HG03558 (cell line): ENCODE measurements around the gene ITGB4.

Source experiments
- ATAC-seq: cut with Tn5 transposase; IDR thresholded peaks from one replicate; pipeline ENCODE4 v1.9.1; 2021; ENCODE audit warnings: moderate number of reproducible peaks; ENCODE audit not compliant: unreplicated experiment; ENCODE audit errors: extremely low read depth

The ITGB4 gene

DNA sequence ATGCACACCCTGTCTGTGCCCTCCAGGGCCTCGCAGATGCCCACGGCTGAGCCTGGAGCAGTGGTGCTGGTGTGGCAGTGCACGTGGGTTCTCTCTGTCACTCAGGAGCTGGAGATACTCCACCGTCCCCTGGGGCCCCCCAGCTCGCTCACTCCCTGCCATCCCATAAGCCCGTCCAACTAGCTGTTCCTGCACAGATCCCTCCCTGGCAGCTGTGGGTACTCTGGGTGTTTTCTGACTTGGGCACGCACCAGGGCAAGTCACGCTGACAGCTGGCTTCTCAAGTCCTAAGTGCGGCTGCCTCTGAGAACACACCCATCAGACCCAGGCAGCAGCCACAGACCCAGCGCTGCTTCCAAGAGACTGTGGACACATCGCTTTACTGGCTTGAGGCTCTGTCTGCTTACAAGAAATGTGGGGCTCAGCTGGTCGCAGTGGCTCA is 25.4 kb upstream of the ITGB4 start:
- ATAC-seq, result no peak

DNA sequence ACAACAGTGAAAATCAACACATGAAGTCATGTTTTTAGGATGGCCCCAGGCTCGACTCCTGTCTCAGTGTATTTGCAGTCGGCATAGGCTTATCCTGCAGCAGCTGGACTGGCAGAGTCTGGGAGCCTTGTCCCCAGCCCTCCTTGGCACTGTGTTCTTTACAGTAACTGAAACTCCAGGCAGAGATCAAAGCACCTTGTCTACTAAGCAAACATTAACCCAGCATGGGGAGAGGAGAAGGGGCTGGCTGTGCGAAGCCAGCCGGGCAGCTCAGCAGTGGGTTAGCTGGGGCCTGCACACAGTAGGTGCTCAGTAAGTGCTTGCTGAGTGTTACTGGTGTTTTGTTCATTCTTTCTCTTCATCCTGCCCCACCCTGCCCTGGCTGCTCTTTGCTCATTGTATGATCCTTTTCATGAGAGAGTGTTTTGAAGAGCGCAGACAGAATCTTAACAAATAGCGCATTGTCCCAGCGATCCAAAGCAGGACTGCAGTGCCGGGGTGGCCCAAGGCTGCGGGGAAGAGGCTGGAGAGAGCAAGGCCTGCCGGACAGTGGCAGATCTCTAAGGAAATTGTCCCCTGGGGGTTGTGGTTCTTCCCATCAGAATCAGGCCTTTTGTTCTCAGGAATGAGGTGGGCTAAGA is 23.5 kb upstream of the ITGB4 start:
- no peak for ATAC-seq

DNA sequence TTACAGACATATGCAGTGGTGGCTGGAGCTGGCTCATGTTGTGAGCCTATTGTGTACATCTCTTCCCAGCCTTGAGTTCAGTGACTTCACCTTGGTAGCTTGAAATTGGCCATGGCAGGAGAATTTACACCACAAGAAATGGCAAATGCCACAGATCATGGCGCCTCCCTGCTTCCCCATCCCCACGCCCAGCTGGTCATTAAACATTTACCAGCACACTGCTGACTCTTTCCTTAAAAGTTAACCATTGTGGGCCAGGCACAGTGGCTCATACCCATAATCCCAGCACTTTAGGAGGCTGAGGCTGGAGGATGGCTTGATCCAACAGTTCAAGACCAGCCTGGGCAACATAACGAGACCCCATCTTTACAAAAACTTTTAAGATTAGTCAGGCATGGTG is 22.6 kb upstream of the ITGB4 start:
- ATAC-seq, result no peak

DNA sequence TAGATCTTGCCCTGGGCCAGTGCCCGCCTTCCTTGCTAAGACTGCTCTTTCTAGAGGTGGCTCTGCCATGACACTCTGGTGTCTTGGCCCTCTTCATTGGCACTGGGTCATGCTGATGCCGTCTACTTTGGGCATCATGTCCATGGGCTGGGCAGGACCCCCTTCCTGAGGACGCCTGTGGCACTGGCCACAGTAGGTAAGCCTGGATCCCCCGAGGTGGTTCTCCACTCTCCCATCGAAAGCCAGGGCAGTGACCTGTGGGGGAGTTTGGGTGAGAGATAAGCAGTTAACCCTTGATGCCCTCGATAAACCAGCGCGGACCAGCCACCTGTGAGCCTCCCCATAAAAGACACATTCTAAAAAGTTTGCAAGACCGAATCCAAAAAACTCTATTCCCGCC is 20.0 kb upstream of the ITGB4 start:
- ATAC-seq, result no peak

DNA sequence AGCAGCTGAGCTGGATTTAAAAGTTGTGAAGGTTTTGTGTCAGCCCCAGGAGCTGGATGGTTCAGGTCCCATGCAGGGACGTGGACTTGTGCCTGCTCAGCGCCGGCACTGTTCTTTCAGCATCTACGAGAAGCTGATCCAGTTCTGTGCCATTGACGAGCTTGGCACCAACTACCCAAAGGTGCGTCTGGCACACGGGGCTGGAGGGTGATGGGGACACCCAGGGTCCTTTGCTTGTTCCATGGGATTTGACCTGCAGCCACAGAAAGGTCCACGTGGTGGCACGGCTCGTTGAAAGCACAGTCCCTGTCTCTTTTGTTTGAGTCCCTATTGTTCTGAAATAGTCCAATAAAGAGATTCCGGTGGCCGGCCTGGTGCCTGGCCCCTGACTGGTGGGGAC is 18.1 kb upstream of the ITGB4 start:
- no peak for ATAC-seq

DNA sequence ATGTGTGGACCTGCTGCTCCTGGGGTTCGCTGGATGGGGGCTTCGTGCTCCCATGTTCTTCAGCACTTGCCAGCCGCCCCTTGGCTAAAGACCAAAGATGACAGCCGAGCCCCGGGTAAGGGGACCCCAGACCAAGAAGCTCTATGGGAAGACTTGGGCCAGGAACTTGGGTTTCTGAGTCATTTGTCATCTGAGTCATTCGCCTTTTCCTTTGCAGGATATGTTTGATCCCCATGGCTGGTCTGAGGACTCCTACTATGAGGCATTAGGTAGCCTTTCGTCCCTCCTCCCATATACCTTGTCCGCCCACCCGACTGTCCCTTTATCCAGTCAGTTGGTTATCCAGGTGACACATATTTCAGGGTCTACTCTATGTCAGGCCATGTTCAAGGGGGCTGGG is 17.7 kb upstream of the ITGB4 start:
- no peak for ATAC-seq

DNA sequence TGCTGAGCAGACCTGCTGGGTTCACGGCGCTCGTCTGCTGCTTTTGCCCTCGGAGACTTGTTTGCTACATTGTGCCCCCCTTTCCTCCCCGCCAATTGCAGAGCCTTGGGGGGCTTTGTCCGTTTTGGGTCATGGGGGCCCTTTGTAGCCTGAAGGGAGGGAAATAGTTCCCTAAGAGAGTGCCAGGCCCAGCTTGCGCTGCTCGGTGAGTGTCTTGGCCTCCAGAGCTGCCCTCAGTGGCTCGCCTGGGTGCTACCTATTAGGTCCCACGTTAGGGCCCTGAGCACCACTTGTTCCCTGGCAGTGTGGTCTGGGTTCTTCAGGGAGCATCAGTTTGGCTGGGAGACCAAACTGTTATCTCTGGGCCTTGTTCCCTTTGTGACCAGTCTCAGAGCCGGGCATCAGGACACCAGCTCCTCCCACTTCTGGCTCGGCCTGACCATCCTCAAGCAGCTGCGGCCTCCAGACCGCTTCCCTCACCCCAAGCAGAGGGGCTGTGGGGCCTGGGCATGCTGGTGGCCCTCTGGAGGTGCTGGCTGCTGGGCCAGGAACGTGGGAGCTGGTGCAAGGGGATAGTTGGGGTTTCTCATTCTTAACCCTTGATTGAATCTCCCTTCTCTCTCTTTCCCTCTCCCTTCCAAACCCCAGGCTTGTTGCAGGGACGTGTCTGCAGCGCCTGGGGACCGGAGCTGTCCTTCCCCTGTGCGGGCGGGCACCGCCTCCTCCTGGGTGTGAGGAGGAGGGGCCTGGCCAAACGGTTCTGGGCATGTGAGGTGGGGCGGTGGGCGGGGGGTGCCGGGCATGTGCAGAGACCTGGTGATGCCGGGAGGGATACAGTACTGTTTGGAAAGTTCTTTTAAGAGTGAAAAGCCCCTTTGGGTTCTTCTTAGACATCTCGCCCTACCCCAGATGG is 16.0 kb upstream of the ITGB4 start:
- ATAC-seq, result no peak

DNA sequence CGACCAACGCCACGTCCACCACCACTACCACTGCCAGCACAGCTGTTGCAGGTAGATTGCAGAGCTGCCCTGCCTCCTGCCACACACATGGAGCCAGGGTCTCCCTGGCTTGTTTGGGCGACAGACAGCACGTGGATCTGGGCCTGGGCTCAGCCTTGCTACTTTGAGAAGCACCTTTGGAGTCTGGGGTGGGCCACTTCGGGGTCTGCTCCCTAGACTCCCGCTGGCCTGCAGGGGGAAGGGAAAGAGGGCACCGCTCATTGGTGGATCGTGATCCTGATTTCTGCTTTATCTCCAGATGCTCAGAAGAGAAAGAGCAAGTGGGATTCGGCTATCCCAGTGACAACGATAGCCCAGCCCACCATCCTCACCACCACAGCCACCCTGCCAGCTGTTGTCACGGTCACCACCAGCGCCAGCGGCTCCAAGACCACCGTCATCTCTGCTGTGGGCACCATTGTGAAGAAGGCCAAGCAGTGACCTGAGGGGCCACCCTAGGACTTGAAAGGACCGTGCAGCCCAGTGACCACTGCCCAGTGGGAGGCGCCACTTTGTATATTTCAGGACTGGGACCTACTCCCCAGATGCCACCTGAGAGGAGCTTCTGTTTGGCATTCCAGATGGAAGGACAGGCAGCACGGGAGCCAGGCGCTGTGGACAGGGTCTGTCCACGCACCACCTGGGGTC is 15.1 kb upstream of the ITGB4 start:
- ATAC-seq, result no peak

DNA sequence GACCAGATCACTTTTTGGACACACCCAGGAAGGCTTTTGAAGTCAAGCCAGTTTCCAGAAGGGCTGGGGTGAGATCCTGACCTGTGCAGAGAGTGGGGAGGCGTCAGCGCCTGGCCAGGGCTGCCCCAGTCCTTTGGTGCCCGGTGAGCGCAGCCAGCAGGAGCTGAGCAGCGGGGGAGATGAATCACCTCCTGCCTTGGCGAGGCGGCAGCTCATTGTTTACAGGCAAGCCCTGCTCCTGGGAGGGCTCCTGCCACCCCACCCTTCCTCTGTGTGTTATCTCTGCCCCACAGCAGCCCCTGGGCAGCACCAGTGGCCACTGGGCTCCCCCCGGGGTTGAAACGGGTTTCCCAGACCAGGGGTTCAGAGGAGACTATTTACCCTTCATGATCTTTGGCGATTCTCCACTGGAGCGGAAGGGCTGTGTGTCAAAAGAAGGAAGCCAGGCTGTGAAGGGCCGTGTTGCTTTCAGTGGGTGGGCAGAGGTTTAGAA is 14.1 kb upstream of the ITGB4 start:
- no peak for ATAC-seq

DNA sequence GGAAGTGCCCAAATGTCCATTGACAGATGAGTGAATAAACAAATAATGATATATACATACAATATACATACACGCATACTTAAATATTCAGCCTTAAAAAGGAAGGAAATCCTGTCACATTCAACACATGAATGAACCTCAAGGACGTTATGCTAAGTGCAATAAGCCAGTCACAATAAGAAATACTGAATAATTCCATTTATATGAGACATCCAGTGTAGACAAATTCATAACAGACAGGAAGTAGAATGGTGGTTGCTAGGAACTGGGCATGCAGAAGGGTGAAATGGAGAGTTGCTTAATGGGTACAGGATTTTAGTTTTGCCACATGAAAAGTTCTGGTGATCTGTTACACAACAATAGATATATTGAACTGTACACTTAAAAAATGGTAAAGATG is 8.8 kb upstream of the ITGB4 start:
- ATAC-seq, result no peak

DNA sequence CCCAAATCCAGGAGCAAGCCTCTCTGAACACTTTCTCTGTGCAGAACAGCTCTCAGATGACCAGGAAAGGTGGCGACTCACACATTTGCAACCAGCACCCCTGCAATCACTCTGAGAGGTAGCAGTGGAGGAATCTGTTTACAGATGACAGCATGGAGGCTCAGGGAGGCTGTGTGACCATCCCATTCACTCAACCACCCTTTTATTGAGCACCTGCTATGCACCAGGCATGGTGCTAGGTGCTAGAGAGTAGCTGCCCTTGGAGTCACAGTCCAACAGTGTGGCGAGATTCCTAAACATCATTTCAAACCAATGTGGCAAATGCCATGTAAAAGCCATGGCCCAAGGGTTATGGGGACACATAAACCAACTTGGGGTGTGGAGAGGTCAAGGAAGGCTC is 1.5 kb upstream of the ITGB4 start:
- ATAC-seq, result no peak

DNA sequence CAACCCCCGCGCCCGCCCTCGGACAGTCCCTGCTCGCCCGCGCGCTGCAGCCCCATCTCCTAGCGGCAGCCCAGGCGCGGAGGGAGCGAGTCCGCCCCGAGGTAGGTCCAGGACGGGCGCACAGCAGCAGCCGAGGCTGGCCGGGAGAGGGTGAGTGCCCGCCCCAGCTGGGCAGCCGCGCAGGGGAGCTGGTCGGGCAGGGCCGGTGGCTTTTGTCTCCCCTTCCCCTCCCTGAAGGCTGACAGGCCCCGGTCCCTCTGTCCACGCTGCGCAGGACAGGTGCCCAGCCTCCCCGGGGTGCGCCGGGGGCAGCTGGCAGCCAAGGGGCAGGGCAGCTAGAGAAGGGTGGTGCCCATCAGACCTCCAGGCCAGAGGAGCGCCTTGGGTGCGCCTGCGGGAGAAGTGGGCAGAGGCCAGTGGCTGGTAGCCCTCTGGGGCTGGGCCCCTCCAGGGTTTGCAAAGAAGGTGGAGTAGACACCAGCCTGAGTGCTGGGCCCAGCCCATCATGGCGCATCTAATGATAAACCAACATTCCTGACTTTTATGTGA is 278 bp downstream of the ITGB4 start:
- ATAC-seq, result no peak

DNA sequence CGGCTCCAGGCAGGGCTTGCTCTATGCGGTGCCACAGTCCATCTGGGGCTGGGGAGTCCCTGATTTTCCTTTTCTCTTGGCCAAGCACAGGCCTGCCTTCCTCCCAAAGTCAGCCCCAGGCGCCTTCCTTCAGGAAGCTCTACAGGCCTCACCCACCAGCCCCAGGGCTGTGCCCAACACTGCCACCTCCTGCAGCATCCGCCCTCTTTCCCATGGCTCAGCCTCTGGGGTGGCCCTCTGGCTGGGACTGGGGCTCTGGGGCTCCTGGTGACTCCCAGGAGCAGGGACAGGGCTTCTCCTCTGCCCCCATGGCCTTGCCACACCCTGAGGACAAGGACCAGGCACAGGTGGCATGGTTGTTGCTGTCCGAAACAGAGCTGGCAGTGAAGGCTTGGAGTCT is 817 bp downstream of the ITGB4 start:
- no peak for ATAC-seq

DNA sequence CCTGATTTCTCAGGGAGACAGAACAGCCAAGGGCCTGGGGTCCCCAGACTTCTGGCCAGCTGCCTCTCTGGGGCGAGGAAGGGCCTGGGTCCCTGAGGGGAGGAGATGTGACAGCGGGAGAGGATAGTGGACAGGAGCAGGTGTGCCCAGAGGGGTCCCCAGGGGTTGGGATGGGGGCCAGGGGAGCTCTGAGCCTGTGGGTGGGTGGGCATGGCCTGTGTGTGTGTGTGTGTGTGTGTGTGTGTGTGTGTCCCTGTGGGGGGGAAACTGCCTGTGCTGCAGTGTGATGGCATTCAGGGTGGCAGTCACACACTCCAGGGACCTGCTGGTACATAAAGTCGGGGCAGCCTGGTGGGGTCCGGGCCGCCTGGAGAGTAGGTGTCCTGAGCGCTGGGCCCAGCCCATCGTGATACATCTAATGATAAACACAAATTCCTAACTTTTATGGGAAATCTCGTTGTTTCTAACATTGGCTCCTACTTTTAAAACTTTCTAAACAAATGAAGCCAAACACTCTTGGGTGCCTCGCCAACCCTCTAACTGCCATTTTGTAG is 1.4 kb downstream of the ITGB4 start:
- no peak for ATAC-seq

DNA sequence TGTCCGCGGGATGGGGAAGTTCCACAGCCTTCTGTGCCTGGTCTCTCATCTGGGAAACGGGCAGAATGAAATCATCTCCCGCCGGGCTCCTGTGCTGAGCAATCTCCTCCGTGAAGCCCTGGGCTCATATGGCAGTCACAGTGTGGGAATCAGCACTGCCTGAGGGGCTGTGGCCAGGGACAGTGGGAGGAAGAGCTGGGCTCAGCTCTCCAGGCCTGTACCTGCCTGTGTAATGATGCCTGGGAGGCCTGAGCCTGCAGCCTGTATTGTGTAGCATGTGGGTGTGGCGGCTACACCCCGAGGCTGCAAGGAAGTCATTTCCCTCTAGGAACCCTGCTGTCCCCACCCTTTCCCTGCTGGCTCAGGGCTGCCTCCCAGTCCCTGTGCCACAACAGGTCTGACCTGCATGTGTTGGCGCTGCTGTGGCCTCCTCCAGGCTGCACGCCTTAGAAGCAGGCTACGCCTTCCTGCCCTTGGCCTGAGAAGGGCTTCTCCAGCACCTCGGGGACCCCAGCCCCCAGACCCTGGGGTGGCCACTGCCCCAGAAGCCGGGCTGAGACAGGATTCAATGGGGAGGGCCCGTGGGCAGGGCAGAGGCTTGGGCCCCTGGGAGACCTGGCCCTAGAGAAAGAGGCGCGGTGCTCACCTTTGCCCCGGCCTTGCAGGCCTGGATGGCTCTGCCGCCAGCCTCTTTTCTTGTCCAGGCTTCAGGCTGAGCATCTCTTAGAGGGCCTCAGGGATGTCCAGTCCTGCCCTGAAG is 2.1 kb downstream of the ITGB4 start:
- ATAC-seq, result no peak

DNA sequence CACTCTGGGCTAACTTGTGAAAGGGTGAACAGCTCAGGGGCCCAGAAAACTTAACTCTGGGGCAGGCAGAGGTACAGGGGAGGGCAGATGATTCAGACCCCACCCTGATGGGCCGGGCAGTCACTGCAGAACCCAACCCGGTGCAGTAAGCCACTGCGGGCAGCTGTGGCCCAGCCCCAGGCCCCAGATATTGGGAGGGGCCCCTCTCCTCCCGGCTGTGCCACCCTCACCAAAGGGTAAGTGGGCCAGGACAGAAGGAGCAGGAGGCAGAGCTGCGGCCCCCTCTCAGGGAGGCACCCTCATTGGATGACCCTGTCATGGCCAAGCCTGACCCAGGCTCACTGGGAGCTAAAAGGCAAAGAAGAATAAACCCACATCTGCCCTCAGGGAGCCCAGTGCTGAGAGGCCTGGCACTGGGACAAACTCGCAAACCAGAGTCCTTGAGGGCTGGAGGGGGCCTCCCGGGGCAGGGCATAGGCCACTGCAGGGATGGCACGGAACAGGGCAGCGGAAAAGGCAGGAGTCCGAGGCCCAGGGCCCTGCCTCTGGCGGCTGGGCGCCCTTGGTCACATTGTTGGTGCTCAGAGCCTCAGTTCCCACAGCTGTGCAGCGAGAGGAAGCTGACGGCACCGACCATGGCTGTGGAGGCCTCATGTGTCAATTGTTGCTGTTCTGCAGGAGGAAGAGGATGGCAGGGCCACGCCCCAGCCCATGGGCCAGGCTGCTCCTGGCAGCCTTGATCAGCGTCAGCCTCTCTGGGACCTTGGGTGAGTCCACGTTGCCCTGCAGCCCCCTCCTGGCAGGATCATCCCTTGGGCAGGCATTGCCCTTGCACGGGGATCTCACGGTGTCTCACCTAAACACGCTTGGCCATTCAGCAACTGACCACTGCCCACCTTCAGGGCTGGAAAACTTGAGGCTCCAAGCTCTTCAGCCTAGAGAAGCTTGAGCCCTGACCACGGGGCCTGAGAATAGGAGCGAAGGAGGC is 3.1 kb downstream of the ITGB4 start:
- ATAC-seq, result no peak

DNA sequence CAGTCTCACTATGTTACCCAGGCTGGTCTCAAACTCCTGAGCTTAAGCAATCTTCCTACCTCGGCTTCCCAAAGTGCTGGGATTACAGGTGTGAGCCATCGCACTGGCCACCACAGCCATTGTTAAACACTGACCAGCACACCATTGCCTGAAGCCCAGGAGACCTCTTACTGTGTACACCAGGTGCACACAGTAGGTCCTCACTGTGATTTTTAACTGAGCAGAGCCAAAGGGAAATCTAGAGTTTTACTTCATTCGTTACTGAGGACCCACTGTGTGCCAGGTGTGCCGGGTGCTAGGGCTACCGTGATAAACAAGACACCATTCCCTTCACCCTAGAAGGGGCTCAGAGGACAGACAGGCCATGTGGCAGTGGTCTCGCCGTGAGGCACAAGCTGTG is 4.2 kb downstream of the ITGB4 start:
- ATAC-seq, result no peak

DNA sequence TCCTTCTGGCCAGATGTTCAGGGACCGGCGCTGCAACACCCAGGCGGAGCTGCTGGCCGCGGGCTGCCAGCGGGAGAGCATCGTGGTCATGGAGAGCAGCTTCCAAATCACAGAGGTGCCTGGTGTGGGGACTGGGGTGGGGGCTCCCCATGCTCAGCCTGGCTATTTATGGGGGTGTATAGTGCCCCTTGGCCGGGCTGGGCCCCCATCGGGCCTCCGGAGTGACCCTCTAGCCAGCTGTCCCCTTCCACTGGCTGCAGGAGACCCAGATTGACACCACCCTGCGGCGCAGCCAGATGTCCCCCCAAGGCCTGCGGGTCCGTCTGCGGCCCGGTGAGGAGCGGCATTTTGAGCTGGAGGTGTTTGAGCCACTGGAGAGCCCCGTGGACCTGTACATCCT is 6.1 kb downstream of the ITGB4 start:
- ATAC-seq, result no peak

DNA sequence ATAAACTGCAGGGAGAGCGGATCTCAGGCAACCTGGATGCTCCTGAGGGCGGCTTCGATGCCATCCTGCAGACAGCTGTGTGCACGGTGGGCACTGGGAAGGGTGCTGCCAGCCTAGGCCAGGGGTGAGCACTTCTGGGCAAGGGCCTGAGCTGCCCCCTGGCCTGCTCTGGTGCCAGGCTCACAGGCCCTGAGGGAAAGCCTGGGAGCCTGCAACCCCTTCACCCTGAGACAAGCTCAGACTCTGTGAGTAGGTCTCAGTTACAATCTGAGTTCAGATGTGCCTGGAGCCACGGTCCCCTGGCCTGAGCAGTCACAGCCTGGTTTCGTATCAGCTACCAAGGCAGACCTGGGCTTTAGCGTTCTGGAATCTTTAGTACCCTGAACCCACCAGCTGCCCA is 8.1 kb downstream of the ITGB4 start:
- no peak for ATAC-seq
